Stimulated activated CD4-positive, alpha-beta T cell treated with anti-CD3 and anti-CD28 coated beads, Interleukin-4, amount 100 ng/mL, for 4 hours (primary cell): ENCODE results near the gene VAMP5.
"Not testable (repeated sequence)": the region's sequence is repeated elsewhere in the genome, so short reads cannot be mapped to it uniquely, and the experiment has no call there.

Experiments used
- DNase-seq, 2 experiments: peaks; one replicate each; pipeline ENCODE4 v3.0.0-alpha.2; 2020

The VAMP5 gene

GRCh38 chr2:85551698-85552678 lies 32.2 kb upstream of the VAMP5 start:
- peak; percentile 78 to 84 for DNase-seq

GRCh38 chr2:85553184-85553583 lies 31.0 kb upstream of the VAMP5 start:
- no peak for DNase-seq

- DNase-seq = no peak
These were observed 29.1 kb upstream of the VAMP5 start for GRCh38 chr2:85554980-85555612.

- no peak for DNase-seq
These were observed 27.1 kb upstream of the VAMP5 start for GRCh38 chr2:85557130-85557529.

GRCh38 chr2:85558160-85558559 lies 26.1 kb upstream of the VAMP5 start:
- DNase-seq = no peak

- not testable (repeated sequence) for DNase-seq
These were observed 23.9 kb upstream of the VAMP5 start for GRCh38 chr2:85560403-85560726.

- DNase-seq = peak in 1 of 2 experiments; percentile 51
These were observed 23.4 kb upstream of the VAMP5 start for GRCh38 chr2:85560812-85561279.

GRCh38 chr2:85561280-85562212 lies 22.7 kb upstream of the VAMP5 start, which contains the start of gene GGCX:
GGCX (minus strand) TSS chr2:85561493; CDS start chr2:85561428, 65 bp downstream.
- peak; percentile 92 to 95 for DNase-seq

- no peak for DNase-seq
These were observed 20.1 kb upstream of the VAMP5 start for GRCh38 chr2:85564144-85564563.

- DNase-seq = no peak
These were observed 18.0 kb upstream of the VAMP5 start for GRCh38 chr2:85566265-85566664.

- DNase-seq = no peak
These were observed 8.5 kb upstream of the VAMP5 start for GRCh38 chr2:85575739-85576138.

- DNase-seq = no peak
These were observed 7.2 kb upstream of the VAMP5 start for GRCh38 chr2:85577063-85577385.

GRCh38 chr2:85577386-85578242 lies 6.6 kb upstream of the VAMP5 start, which contains the start of gene VAMP8:
VAMP8 (plus strand) TSS chr2:85577586; CDS start chr2:85577647, 61 bp downstream.
- DNase-seq = peak; percentile 60

GRCh38 chr2:85578243-85579180 lies 5.7 kb upstream of the VAMP5 start:
- DNase-seq = peak in 1 of 2 experiments; percentile 10

GRCh38 chr2:85579266-85579935 lies 4.8 kb upstream of the VAMP5 start:
- DNase-seq = no peak

- no peak for DNase-seq
These were observed 4.0 kb upstream of the VAMP5 start for GRCh38 chr2:85580206-85580605.

GRCh38 chr2:85582492-85582891 lies 1.7 kb upstream of the VAMP5 start:
- no peak for DNase-seq

- DNase-seq = no peak
These were observed 421 bp upstream of the VAMP5 start for GRCh38 chr2:85583667-85584353.
